Subcutaneous adipose tissue (tissue), 4 donors: ENCODE data around the gene TNFRSF1A. TPM values are rescaled to one million over a fixed set of nuclear protein-coding genes. Genes with fewer than 3 reads are reported as not detected.

Source experiments
- total RNA-seq, 4 donors: library from RNA; depleted of rRNA; stranded (reverse); fragments of >200 nt; gene quantifications; one replicate each; pipeline ENCODE4 v1.1.0, GENCODE V29; 2016
- TF ChIP-seq, protein P1 (sequence below): fragments of 450-650 bp; IDR thresholded peaks from one replicate; pipeline ENCODE4 v1.5.1; 2016; ENCODE audit warnings: low read depth, mild to moderate bottlenecking, control low read depth, antibody characterized with exemption, moderate library complexity

The TNFRSF1A gene
- total RNA-seq, 4 donors from 2014 or later: 207 to 269 (median 239) TPM

GRCh38 chr12:6295094-6295811, 46.6 kb downstream of the TNFRSF1A start:
- TF ChIP-seq, protein P1, sequence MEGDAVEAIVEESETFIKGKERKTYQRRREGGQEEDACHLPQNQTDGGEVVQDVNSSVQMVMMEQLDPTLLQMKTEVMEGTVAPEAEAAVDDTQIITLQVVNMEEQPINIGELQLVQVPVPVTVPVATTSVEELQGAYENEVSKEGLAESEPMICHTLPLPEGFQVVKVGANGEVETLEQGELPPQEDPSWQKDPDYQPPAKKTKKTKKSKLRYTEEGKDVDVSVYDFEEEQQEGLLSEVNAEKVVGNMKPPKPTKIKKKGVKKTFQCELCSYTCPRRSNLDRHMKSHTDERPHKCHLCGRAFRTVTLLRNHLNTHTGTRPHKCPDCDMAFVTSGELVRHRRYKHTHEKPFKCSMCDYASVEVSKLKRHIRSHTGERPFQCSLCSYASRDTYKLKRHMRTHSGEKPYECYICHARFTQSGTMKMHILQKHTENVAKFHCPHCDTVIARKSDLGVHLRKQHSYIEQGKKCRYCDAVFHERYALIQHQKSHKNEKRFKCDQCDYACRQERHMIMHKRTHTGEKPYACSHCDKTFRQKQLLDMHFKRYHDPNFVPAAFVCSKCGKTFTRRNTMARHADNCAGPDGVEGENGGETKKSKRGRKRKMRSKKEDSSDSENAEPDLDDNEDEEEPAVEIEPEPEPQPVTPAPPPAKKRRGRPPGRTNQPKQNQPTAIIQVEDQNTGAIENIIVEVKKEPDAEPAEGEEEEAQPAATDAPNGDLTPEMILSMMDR: no peak

DNA sequence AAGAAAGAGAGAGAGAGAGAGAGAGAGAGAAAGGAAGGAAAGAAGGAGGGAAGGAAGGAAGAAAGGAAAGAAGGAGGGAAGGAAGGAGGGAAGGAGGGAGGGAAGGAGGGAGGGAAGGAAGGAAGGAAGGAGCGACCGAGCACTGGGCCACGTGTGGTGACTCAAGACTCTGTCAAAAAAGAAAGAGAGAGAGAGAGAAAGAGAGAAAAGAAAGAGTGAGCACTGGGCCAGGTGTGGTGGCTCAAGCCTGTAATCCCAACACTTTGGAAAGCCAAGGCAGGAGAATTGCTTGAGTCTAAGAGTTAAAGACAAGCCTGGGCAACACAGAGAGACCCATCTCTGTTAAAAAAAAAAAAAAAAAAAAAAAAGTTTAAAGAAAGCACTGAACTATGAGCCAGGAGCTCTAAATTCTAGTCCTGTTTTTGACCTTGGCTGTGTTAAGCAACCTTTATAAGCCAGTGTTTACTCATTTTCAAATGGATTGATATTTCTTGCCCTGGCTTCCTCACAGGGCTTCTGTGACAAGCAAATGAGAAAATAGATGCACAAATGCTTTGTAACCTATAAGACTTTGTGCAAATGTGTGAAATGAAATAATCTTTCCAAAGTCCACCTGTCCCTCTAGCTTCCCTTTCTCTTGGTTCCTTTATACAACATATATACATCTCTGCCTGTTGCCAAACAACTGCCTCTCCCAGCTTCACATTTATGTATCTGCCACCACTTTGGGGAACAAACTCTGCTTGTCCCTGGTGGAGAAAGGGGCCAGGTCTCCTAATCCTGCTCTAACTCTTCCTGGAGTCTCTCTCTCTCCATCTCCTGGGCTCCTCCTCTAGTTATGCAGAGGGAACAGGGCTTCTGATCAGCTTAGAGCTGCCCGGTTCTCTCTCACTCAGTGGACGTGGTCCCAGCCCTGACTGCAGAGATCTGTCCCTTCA, 47.5 kb downstream of the TNFRSF1A start:
- TF ChIP-seq, protein P1: no peak

- TF ChIP-seq, protein P1: no peak
Observed at GRCh38 chr12:6292606-6293005, 49.3 kb downstream of the TNFRSF1A start.

GRCh38 chr12:6288235-6288634, 53.6 kb downstream of the TNFRSF1A start:
- TF ChIP-seq, protein P1: no peak

- TF ChIP-seq, protein P1: no peak
Observed at GRCh38 chr12:6285532-6286306, 56.2 kb downstream of the TNFRSF1A start.

GRCh38 chr12:6285063-6285477, 56.8 kb downstream of the TNFRSF1A start:
- TF ChIP-seq, protein P1: no peak

DNA sequence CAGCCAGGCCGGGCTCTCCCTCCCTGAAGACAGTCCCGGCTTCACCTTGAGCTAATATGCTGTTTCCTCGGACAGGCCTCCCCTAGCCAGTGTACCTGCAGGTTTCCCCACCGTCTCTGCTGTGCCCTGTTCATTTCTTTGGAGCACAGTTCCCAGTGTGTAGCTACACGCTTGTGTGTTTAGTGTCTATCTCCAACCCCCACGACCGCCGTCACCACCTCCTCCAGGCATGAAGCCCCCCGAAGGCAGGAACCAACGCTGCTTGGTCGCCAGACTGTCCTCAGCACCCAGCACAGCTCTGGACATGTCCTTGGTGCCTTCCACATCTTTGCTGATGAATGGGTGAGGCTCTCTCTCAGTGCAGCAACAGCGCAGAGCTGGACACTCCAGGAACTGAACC, 57.6 kb downstream of the TNFRSF1A start:
- TF ChIP-seq, protein P1: no peak
